Activated naive CD4-positive, alpha-beta T cell (primary cell): ENCODE results near the gene ZNF324B.
A peak's percentile ranks its signal among the peaks of the same experiment; 100 is the strongest.
"Not testable (repeated sequence)": the region's sequence is repeated elsewhere in the genome, so short reads cannot be mapped to it uniquely, and the experiment has no call there.

Source experiments
- DNase-seq, 4 experiments: peaks; one replicate each; lab custom pipeline; 2025; lab: John Stamatoyannopoulos, UW

ZNF324B gene

DNA sequence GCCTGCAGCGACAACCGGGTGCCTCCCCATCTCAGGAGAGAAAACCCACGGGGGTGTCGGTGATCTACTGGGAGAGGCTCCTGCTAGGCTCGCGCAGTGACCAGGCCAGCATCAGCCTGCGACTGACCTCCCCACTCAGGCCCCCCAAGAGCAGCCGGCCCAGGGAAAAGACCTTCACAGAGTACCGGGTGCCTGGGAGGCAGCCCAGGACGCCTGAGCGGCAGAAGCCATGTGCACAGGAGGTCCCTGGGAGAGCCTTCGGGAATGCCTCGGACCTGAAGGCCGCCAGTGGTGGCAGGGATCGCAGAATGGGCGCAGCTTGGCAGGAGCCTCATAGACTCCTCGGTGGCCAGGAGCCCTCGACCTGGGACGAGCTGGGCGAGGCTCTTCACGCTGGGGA, 3.9 kb downstream of the ZNF324B start:
- DNase-seq = no peak

DNA sequence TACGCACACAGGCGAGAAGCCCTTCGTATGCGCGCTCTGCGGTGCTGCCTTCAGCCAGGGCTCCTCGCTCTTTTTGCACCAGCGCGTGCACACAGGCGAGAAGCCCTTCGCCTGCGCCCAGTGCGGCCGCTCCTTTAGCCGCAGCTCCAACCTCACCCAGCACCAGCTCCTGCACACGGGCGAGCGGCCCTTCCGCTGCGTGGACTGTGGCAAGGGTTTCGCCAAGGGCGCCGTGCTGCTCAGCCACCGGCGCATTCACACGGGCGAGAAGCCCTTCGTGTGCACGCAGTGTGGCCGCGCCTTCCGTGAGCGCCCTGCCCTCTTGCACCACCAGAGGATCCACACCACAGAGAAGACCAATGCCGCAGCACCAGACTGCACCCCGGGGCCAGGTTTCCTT, 4.7 kb downstream of the ZNF324B start:
- DNase-seq = no peak

GRCh38 chr19:58460039-58460438, 8.6 kb downstream of the ZNF324B start:
- DNase-seq = no peak

DNA sequence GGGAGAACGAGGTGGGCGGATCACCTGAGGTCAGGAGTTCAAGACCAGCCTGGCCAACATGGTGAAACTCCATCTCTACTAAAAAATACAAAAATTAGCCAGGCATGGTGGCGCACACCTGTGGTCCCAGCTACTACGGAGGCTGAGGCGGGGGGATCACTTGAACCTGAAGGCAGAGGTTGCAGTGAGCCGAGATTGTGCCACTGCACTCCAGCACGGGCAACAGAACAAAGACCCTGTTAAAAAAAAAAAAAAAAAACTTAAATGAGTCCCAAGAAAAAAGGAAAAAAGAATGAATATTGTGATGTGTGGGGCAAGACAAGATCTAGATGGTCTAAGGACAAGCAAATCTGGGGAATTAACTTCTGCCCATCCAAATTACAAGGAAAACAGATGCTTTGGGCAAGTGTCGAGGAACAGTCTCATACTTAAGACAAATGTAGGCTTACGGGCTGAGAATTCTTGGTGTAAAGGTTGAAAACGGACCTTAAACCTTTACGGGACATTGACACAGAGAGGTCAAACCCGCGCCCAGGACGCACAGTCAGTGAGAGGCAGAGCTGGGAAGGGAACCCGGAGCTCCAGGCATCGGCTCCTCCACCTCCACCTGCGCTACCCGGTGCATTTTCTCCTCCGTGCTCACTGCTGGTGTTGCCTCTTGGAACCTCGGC, 14.8 kb downstream of the ZNF324B start:
- DNase-seq = no peak

- DNase-seq = peak; percentile 89 to 97 (median 94)
These were observed 15.6 kb downstream of the ZNF324B start, which contains the start of gene ZNF324 for GRCh38 chr19:58466760-58467589. Gene ZNF324 (plus strand): TSS chr19:58467080. CDS start chr19:58469186, 2,106 bp downstream.

DNA sequence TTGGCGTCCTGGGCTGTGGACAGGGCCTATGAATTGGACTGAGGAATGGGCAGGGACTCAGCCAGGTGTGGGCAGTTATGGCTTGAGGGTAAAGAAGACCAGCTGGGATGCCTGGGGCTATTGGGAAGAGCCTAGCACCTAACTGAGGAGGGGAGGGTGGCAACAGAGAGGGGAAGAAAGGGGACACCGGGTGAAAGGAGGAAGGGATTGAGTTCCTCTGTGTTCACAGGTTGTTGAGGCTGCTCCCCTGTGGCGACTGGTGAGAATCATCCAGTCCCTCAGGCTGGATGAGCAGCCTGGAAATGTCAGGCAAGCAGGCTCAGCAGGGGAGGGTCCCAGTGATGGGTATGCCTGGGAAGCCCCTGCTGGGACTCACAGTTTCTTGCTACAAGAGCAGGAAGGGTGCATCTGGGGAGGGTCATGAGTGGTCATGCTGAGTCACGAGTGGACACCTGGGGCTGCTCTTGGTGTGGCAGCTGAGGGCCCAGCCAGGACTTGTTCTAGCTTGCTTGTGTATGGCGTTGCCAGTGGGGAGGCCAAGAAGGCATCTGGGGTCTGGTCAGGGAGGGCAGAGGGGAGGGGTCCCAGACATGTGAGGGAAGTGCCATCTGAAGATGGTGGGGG, 16.9 kb downstream of the ZNF324B start:
- no peak for DNase-seq

- no peak for DNase-seq
These were observed 18.0 kb downstream of the ZNF324B start for GRCh38 chr19:58469241-58470013.

- DNase-seq = not testable (repeated sequence)
These were observed 19.6 kb downstream of the ZNF324B start for GRCh38 chr19:58470837-58471543.

DNA sequence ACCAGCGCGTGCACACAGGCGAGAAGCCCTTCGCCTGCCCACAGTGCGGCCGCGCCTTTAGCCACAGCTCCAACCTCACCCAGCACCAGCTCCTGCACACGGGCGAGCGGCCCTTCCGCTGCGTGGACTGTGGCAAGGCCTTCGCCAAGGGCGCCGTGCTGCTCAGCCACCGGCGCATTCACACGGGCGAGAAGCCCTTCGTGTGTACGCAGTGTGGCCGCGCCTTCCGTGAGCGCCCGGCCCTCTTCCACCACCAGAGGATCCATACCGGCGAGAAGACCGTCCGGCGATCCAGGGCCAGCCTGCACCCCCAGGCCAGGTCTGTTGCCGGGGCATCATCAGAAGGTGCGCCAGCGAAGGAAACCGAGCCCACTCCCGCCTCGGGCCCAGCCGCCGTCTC, 20.3 kb downstream of the ZNF324B start:
- DNase-seq = no peak

GRCh38 chr19:58473775-58474174, 22.4 kb downstream of the ZNF324B start:
- no peak for DNase-seq

DNA sequence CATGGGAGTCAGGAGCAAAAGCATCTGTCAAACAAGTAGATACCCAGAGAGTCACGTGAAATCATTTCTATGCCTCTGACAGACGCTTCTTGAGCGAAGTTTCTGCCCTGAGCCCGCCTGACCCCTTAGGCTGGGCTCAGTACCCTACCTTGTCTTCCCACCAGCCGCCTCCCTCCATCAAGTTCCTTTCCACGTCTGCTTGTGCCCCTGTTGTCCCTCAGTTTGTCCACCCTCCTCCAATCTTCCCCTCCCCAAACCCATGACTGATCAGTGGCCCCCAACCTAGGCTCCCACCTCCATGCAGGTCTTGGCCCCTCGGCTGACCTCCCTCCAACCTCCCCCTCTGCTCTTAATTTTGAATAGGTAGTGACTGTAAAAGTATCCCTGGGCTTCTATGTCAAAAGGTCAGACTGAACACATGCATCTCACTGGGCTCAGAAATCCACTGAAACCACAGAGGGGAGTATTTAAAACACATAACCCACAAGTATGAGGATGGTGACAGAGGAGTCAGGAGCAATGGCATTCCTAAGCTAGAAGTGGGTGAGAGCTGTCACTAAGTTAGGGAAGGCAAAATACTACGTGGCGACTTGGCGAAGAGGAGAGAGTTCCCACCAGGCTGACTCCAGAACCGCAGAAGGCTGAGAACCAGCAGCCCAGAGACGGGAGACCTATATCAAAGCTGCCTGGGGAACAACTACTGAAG, 23.0 kb downstream of the ZNF324B start:
- DNase-seq = no peak

GRCh38 chr19:58474997-58475713, 23.7 kb downstream of the ZNF324B start:
- no peak for DNase-seq

DNA sequence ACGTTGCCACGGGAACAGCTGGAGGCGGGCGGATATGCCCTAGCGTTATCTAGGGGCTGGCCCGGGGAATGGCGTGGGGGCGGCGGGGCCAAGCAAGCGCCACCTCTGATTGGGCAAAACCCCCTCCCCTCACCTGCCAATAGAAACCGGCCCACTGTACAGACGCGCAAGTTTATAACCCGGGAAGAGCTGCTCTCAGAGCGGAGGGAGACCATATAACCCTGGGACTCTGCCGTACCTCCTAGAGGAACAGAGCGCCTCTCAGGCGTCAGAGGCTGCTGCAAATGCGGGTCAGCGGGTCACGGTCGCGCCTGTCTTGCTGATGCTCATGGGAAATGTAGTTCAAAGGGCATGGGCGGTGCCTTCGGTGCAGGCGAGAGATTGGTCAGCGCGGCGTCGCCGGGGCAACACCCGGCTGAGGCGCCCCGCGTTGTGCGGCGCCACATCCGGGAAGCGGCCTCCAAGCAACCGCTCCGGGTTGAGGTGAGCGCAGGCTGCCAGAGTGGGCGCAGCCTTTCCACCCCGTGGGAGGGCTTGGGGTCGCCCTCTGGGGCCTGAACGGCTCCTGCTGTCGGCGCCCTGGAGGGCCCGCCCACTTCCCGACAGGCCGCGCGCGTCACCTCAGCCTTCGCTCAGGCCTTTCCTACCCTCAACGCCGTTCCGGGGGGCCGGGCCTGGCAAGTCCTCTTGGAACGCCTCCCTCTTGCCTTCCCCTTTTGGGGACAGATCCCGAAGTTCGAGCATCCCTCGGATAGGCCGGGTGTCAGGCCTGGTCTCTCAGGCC, 24.5 kb downstream of the ZNF324B start, which contains the start of gene ZNF446:
TSS of gene ZNF446 (plus strand) at position 639 of the 784 bp plus-strand sequence. CDS start 867 bp downstream, outside the sequence.
- peak; percentile 80 to 92 (median 86) for DNase-seq

- DNase-seq = no peak
These were observed 25.1 kb downstream of the ZNF324B start for GRCh38 chr19:58476498-58477015.

DNA sequence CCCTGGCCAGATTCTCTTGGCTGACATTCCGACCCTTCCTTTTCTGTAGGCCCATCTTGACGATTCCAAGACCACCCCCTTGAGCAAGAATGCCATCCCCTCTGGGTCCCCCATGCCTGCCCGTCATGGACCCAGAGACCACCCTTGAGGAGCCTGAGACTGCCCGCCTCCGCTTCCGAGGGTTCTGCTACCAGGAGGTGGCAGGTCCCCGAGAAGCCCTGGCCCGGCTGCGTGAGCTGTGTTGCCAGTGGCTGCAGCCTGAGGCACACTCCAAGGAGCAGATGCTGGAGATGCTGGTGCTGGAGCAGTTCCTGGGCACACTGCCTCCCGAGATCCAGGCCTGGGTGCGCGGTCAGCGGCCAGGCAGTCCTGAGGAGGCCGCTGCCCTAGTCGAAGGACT, 25.7 kb downstream of the ZNF324B start:
- no peak for DNase-seq

- DNase-seq = no peak
These were observed 26.4 kb downstream of the ZNF324B start for GRCh38 chr19:58477871-58478270.

- no peak for DNase-seq
These were observed 27.9 kb downstream of the ZNF324B start for GRCh38 chr19:58479303-58479702.

GRCh38 chr19:58479736-58480480, 28.5 kb downstream of the ZNF324B start:
- no peak for DNase-seq
